VCaP (cell line): ENCODE measurements around the gene AKIRIN1.

ENCODE experiments used
- H3K27ac ChIP-seq: fragments of 450-650 bp; 2 replicates; pipeline ENCODE4 v1.5.1; 2017
- TF ChIP-seq, protein P1 (sequence below): fragments of 450-650 bp; conservative IDR thresholded peaks from 2 replicates; pipeline ENCODE4 v1.5.1; 2017; ENCODE audit warnings: mild to moderate bottlenecking, moderate library complexity

AKIRIN1 gene

DNA sequence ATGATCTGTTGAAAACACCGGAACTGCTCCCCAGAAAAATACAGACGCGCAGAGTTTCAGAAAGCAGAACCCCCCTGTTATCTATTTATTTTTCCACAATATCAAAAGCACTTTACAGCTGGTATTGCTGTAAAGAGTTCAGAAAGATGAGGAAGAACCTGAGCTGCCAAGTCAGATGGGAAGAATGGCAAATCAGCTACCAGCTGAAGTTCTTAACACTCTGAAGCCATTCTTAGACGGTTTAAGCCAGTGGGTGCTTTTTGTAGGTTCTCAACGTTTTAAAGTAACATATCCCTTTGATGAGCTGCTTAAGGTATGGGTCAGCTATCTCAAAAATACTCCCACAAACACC, 714 bp upstream of the AKIRIN1 start:
- TF ChIP-seq, protein P1, sequence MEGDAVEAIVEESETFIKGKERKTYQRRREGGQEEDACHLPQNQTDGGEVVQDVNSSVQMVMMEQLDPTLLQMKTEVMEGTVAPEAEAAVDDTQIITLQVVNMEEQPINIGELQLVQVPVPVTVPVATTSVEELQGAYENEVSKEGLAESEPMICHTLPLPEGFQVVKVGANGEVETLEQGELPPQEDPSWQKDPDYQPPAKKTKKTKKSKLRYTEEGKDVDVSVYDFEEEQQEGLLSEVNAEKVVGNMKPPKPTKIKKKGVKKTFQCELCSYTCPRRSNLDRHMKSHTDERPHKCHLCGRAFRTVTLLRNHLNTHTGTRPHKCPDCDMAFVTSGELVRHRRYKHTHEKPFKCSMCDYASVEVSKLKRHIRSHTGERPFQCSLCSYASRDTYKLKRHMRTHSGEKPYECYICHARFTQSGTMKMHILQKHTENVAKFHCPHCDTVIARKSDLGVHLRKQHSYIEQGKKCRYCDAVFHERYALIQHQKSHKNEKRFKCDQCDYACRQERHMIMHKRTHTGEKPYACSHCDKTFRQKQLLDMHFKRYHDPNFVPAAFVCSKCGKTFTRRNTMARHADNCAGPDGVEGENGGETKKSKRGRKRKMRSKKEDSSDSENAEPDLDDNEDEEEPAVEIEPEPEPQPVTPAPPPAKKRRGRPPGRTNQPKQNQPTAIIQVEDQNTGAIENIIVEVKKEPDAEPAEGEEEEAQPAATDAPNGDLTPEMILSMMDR, result no peak
- H3K27ac ChIP-seq, result peak overlapping the region; percentile 86

DNA sequence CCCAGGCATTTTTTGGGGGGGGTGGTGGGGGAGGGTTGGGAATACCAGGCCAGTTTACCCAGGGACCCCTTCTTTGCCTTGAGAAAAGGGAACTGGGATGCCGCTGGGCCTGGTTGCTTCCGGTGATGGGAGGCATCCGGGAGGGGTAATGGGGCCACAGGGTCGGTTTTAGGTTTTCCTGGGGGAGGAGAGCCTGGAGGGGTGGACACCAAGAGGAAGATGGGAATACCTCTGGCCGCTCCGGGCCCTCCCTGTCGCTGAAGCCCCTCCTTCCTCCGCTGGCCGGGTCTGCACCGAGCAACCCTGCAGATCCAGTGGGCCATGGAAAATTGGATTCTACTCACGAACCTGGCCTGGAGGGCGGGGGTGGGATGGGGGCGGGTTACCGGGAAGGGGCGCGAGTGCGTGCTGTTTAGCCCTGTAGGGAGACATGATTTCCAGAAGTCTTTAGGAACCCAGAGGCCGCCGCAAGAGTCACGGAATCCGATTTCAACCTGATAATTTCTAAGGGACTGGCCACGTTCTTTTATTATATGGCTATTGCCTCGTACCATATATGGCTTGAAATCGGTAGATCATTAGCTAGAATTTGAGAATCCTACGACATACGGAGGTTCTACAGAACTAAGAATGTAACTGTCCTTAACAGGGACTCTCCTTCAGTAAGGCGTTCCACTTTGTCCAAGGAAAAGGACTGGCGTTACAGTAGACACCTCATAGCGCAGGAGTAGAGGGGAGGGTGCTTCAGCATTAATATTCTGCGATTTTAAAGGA, 749 bp downstream of the AKIRIN1 start:
- peak overlapping the region; percentile 86 for H3K27ac ChIP-seq
- TF ChIP-seq, protein P1, result no peak

DNA sequence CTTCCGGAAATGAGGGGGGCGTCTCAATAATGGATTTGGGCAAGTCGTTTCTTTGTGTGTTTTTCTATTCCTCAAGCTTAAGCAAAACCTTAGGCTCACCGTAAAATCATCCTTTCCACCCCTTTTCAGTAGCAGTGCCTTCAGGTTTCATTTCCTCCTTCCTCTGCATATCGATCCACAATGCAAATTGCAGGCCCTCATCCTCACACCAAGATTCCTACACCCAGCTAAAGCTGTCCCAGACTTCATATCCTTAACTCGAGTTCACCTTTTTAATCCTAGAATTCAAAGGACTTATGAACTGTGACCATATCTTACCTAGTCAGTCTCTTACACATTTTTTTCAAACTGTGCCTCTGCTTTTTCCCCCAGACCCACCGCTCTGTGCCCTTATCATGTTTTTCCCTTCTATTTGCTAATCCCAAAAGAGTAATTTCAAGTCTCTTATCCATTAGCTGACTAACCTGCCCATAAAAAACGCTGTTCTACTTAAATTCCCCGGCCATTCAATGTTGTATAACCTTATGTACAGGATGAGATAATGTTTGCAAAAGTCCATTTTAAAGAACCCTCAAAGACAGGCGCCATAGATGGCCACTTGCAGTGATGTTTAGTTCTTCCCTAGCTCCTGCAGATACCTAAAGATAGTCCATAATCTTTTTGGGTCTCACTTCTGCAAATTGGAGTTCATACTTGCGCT, 1.5 kb downstream of the AKIRIN1 start:
- TF ChIP-seq, protein P1, result no peak
- H3K27ac ChIP-seq, result peak overlapping the region; percentile 86

DNA sequence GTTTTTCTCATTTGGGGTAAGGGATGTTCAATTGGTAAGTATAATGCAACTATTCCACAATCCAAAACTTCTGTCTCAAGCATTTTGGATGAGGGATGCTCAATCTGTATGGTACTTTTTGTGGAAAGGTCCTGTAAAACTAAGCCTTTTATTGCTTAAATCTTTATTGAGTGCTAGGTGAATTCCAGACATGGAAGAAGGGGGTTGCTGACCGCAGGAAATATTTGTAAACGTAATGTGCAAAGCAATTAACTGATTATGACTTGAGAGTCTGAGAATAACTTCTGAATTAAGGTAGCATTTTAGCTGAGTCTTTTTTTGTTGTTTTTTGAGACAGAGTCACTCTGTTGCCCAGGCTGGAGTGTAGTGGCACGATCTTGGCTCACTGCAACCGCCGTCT, 3.1 kb downstream of the AKIRIN1 start:
- no peak overlapping the region for H3K27ac ChIP-seq
- TF ChIP-seq, protein P1, result no peak

DNA sequence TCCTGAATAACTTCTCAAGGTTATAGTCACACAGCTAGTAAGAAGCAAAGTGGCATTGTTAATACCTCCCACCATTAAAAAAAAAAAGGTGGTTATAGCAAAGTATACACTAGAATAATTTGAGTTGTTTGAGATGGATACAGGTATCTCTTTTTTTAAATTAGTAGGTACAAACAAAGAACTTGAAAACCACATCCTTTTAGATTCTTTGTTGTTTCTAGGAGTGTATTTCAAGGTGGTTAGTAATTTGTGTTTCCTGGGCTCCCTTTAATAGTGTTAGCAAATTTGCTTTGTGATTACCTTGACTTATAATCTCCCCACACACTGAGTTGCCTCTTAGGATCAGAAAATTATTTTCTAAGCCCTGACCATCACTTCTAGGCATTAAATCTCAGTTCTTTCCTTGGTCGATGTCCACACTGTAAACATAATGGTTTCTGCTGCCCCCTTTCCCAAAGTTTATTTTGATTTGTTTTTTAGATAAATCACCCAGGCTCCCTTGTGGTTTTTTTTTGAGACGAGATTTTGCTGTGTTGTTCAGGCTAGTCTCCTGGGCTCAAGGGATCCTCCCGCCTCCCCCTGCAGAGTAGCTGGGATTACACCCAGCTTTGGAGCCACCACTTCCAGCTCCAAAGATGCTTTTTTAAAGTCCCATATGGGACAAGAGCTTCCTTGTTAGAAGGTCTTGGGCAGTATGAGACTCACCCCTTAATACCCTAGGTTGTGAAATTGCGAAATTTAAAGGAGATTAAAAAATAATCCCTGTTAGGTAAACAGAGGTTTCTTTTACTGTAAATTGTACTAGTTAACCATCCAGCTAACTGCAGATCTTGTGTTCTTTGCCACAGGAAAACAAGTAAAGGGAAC, 6.2 kb downstream of the AKIRIN1 start:
- no peak overlapping the region for H3K27ac ChIP-seq
- TF ChIP-seq, protein P1, result no peak

DNA sequence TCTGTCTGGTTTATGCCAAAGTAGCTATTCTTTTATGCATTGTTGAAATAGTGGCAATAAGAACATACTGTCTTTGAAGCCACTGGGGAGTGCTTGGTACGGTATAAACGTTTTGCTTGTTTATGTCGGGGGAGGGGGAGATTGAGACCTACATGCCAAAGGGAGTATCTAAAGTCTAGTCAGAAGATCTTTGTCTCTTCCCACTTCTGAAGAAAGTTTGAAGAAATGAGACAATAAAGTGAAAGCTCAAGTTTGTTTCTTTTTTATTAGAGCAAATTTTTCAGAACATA, 6.8 kb downstream of the AKIRIN1 start:
- no peak overlapping the region for H3K27ac ChIP-seq
- TF ChIP-seq, protein P1, result no peak
